ENCODE measurements around the gene C19orf12. TPM values are rescaled to one million over a fixed set of nuclear protein-coding genes. Genes with fewer than 3 reads are reported as not detected.

C19orf12 gene
- total RNA-seq, 1 experiment from 2014 or later, result 17.5 TPM

DNA sequence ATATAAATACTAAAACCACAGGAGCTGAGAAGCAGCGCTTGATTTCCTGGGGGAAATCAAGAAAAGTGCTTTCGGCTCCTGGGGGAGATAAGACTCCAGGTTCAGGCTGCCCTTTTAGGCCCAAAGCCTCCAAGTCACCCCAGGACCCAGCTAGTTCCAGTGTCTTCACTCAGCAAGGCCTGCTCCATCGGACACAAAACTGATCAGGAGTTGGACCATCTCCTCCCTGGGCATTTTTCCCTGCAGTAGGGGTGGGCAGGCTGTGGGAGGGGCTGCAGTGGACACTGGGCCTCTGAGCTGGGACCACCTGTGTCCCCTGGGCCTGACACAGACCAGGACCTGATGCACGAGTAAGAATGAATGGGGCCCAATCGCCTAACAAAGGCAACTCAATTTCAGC lies 15.2 kb downstream of the C19orf12 start:
- no peak for DNase-seq
- CTCF ChIA-PET, result no interaction called here
- TF ChIP-seq, protein P1, sequence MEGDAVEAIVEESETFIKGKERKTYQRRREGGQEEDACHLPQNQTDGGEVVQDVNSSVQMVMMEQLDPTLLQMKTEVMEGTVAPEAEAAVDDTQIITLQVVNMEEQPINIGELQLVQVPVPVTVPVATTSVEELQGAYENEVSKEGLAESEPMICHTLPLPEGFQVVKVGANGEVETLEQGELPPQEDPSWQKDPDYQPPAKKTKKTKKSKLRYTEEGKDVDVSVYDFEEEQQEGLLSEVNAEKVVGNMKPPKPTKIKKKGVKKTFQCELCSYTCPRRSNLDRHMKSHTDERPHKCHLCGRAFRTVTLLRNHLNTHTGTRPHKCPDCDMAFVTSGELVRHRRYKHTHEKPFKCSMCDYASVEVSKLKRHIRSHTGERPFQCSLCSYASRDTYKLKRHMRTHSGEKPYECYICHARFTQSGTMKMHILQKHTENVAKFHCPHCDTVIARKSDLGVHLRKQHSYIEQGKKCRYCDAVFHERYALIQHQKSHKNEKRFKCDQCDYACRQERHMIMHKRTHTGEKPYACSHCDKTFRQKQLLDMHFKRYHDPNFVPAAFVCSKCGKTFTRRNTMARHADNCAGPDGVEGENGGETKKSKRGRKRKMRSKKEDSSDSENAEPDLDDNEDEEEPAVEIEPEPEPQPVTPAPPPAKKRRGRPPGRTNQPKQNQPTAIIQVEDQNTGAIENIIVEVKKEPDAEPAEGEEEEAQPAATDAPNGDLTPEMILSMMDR (IDR thresholded peaks at IDR 0.05; ENCODE audit: unreplicated experiment), result no peak
- Mint-ChIP-seq H3K27ac (ENCODE audit: unreplicated experiment) (no peak overlapping the region), H3K9me3 (ENCODE audit: low read depth, unreplicated experiment) (no peaks in the 10 kb centered on the region), H3K4me1 (ENCODE audit: low read depth, unreplicated experiment) (no peaks in the 10 kb centered on the region), H3K36me3 (ENCODE audit: insufficient read depth, unreplicated experiment) (peaks cover 7% of the 10 kb centered on the region), H3K4me3 (ENCODE audit: low read depth, unreplicated experiment) (no peak overlapping the region), H3K27me3 (ENCODE audit: unreplicated experiment) (no peaks in the 10 kb centered on the region)
- BruUV-seq (replicated peaks), result no TSS peak
- intact Hi-C loops (cut with micrococcal nuclease; ENCODE audit: unreplicated experiment), result no loop called here

DNA sequence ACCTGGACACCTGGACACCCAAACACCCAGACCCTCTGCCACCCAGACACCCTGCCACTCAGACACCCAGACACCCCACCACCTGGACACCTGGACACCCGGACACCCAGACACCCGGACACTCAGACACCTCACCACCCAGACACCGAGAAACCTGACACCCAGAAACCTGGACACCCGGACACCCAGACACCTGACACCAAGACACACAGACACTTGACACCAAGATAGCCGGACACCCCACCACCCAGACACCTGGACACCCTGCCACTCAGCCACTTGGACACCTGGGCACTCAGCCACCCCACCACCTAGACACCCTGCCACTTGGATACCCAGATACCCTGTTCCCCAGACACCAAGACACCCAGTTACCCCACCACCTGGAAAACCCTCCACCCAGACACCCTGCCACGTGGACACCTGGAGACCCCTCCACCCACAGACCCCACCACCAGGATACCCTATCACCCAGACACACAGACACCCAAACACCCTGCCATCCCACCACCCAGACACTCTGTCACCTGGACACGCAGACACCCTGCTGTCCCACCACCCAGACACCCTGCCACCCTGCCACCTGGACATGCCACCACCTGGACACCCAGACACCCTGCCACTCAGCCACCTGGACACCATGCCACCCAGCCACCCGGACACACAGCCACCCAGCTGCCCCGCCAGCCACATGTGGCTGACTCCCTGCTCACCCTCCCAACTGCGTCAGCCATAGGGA lies 17.4 kb downstream of the C19orf12 start:
- no peak for DNase-seq
- CTCF ChIA-PET, result no interaction called here
- intact Hi-C loops (cut with micrococcal nuclease; ENCODE audit: unreplicated experiment), result no loop called here
- TF ChIP-seq, protein P1 (IDR thresholded peaks at IDR 0.05; ENCODE audit: unreplicated experiment), result no peak
- no peaks in the 10 kb centered on the region for H3K4me1 Mint-ChIP-seq (ENCODE audit: low read depth, unreplicated experiment)
- H3K36me3 Mint-ChIP-seq (ENCODE audit: insufficient read depth, unreplicated experiment), result peaks cover 4% of the 10 kb centered on the region
- BruUV-seq (replicated peaks), result no TSS peak
- no peaks in the 10 kb centered on the region for H3K9me3 Mint-ChIP-seq (ENCODE audit: low read depth, unreplicated experiment)
- no peak overlapping the region for H3K27ac Mint-ChIP-seq (ENCODE audit: unreplicated experiment)
- no peak overlapping the region for H3K4me3 Mint-ChIP-seq (ENCODE audit: low read depth, unreplicated experiment)
- no peaks in the 10 kb centered on the region for H3K27me3 Mint-ChIP-seq (ENCODE audit: unreplicated experiment)

DNA sequence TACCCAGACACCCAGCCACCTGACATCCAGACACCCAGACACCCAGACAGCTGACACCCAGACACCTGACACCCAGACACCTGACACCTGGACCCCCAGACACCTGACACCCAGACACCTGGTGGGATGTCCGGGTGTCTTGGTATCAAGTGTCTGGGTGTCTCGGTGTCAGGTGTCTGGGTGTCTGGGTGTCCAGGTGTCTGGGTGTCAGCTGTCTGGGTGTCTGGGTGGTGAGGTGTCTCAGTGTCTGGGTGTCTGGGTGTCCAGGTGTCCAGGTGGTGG lies 18.6 kb downstream of the C19orf12 start:
- no peaks in the 10 kb centered on the region for H3K27me3 Mint-ChIP-seq (ENCODE audit: unreplicated experiment)
- no peak for DNase-seq
- no peak overlapping the region for H3K27ac Mint-ChIP-seq (ENCODE audit: unreplicated experiment)
- H3K36me3 Mint-ChIP-seq (ENCODE audit: insufficient read depth, unreplicated experiment), result peaks cover 4% of the 10 kb centered on the region
- TF ChIP-seq, protein P1 (IDR thresholded peaks at IDR 0.05; ENCODE audit: unreplicated experiment), result no peak
- H3K9me3 Mint-ChIP-seq (ENCODE audit: low read depth, unreplicated experiment), result no peaks in the 10 kb centered on the region
- no peak overlapping the region for H3K4me3 Mint-ChIP-seq (ENCODE audit: low read depth, unreplicated experiment)
- intact Hi-C loops (cut with micrococcal nuclease; ENCODE audit: unreplicated experiment), result no loop called here
- H3K4me1 Mint-ChIP-seq (ENCODE audit: low read depth, unreplicated experiment), result no peaks in the 10 kb centered on the region
- CTCF ChIA-PET, result no interaction called here
- BruUV-seq (replicated peaks), result no TSS peak

DNA sequence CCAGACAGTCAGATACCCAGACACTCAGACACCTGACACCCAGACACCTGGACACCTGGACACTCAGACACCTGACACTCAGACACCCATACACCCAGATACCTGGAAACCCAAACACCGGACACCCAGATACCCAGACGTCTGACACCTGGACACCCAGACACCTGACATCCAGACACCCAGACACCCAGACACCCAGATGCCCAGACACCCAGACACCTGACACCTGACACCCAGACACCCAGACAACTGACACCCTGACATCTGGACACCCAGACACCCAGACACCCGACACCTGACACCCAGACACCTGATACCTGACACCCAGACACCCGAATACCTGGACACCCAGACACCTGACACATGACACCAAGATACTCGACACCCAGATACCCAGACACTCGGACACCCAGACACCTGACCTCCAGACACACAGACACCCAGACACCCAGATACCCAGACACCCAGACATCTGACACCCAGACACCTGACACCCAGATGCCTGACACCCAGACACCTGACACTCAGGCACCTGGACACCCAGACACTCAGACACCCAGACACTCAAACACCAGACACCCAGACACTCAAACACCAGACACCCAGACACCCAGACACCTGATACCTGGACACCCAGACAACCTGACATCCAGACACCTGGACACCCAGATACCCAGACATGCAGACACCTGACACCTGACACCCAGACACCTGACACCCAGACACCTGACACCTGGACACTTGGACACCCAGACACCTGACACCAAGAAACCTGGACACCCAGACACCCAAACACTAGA lies 19.1 kb downstream of the C19orf12 start:
- no peaks in the 10 kb centered on the region for H3K27me3 Mint-ChIP-seq (ENCODE audit: unreplicated experiment)
- TF ChIP-seq, protein P1 (IDR thresholded peaks at IDR 0.05; ENCODE audit: unreplicated experiment), result no peak
- H3K4me3 Mint-ChIP-seq (ENCODE audit: low read depth, unreplicated experiment), result no peak overlapping the region
- no peaks in the 10 kb centered on the region for H3K4me1 Mint-ChIP-seq (ENCODE audit: low read depth, unreplicated experiment)
- no TSS peak for BruUV-seq (replicated peaks)
- intact Hi-C loops (cut with micrococcal nuclease; ENCODE audit: unreplicated experiment), result no loop called here
- H3K9me3 Mint-ChIP-seq (ENCODE audit: low read depth, unreplicated experiment), result no peaks in the 10 kb centered on the region
- CTCF ChIA-PET, result no interaction called here
- H3K36me3 Mint-ChIP-seq (ENCODE audit: insufficient read depth, unreplicated experiment), result peaks cover 4% of the 10 kb centered on the region
- no peak for DNase-seq
- no peak overlapping the region for H3K27ac Mint-ChIP-seq (ENCODE audit: unreplicated experiment)
